ENCODE data around the gene TM2D3. TPM values are rescaled to one million over a fixed set of nuclear protein-coding genes. Genes with fewer than 3 reads are reported as not detected.
"Not testable (repeated sequence)": the region's sequence is repeated elsewhere in the genome, so short reads cannot be mapped to it uniquely, and the experiment has no call there.

The TM2D3 gene
- polyA plus RNA-seq, 6 donors from 2014 or later, result 32.5 to 90.4 (median 49.4) TPM

DNA sequence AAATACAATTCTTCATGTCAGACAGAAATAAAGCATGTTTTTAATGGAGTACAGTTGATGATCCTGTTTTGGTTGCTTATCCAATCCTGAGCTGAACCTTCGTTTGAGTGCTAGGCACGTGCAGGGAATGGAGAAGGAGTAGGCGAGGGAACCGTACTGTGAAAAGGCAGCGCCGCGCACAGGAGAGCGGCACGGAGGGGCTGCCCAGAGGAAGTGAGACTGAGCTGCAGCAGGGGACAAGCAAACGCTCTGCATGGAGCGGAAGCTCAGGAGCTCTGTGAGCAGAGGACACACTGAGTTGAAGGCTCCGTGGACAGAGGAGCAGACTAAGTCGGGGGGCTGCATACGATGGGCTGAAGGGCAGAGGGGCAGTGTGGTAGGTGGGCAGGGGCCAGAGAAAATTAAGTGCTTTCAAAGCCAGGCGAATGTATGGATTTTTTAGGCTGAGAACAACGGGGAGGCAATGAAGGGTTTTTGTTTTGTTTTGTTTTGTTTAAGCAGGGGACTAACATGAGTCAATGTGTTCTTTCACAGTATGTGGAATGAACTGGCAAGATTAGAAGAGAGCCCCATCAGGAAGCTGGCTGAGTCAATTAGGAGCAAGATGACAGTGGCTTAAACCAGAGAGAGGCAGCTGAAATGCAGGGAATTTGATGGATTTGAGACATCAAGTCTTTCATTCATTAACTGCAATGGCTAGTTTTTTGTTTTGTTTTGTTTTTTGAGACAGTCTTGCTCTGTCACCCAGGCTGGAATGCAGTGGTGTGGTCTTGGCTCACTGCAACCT is 23.8 kb upstream of the TM2D3 start:
- H3K27me3 Mint-ChIP-seq, result no peaks in the 10 kb centered on the region
- DNase-seq (no peak), ATAC-seq (ENCODE audit: low read depth in 2 of 2) (peak in 1 of 2 donors; percentile 45)
- H3K36me3 Mint-ChIP-seq, result peaks cover 40 to 58% of the 10 kb centered on the region in 2 donors
- H3K9me3 Mint-ChIP-seq, result no peaks in the 10 kb centered on the region
- H3K27ac Mint-ChIP-seq, result peak overlapping the region in 3 of 6 donors; percentile 25 to 81 (median 48)
- peak overlapping the region in 2 of 8 donors; percentile 4 to 52 for H3K4me3 Mint-ChIP-seq
- H3K4me1 Mint-ChIP-seq, result peaks cover 0 to 5% (median 0%) of the 10 kb centered on the region in 3 donors

DNA sequence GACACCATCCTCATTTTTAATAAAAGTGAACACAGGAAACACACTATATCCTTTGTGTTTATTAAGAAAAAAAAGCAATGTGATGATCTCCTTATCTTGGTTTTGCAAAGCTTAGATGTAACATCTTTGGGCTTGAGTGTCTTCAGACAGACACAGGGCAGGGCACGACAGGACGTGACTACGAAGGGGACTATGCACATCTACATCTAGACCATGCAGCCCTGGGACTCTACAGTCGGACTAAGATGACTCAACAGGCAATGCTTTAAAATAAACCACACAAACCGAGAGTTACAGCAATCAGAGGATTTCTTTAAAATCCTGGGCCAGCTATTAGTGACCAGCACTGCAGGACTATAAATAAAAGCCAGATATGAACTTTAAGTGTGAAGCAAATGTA is 22.8 kb upstream of the TM2D3 start:
- peaks cover 47 to 58% of the 10 kb centered on the region in 2 donors for H3K36me3 Mint-ChIP-seq
- H3K27ac Mint-ChIP-seq, result peak overlapping the region in 1 of 6 donors; percentile 27
- DNase-seq (no peak), ATAC-seq (ENCODE audit: low read depth in 2 of 2) (no peak)
- no peaks in the 10 kb centered on the region for H3K27me3 Mint-ChIP-seq
- H3K4me1 Mint-ChIP-seq, result peaks cover 0 to 5% (median 0%) of the 10 kb centered on the region in 3 donors
- H3K4me3 Mint-ChIP-seq, result no peak overlapping the region
- no peaks in the 10 kb centered on the region for H3K9me3 Mint-ChIP-seq

DNA sequence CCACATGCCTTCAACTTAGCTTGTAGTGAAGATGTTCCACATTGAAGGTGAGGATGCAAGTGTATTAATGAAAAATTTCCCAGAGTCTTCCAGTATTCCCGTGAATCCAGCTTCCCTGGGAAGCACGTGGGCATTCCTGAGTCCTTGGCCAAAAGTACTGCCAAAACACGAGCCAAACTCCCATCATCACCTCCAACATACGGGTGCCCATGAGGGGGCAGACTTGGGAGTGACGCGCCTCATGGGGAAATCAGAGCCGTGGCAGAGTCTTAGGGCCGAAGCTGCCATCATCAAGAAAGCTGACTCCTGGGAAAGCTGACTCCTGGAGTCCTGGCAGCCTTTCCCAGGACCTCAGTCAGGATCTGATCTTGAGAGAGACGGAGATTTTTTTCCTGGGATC is 20.1 kb upstream of the TM2D3 start:
- Mint-ChIP-seq H3K4me1 (peaks cover 0 to 5% (median 0%) of the 10 kb centered on the region in 3 donors), H3K9me3 (no peaks in the 10 kb centered on the region), H3K27ac (peak overlapping the region in 2 of 6 donors; percentile 3 to 59), H3K27me3 (no peaks in the 10 kb centered on the region), H3K36me3 (peaks cover 39 to 49% of the 10 kb centered on the region in 2 donors), H3K4me3 (no peak overlapping the region)
- DNase-seq (no peak), ATAC-seq (ENCODE audit: low read depth in 2 of 2) (no peak)

DNA sequence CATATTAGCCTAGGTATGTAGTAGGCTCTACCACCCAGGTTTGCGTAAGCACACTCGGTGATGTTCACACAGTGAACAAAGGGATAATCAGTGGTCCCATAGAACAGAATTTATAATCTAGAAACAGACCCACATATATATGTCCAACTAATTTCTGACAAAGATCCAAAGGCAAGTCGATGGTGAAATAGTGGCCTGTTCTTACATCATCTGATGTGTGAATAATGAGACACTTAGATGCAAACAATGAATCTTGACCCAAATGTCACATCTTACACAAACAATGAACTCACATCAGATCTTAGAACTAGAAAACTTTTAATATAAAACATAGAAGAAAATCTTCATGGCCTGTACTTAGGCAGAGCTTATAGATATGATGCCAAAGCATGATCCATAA is 17.6 kb upstream of the TM2D3 start:
- DNase-seq (no peak), ATAC-seq (ENCODE audit: low read depth in 2 of 2) (no peak)
- Mint-ChIP-seq H3K36me3 (peaks cover 27 to 48% of the 10 kb centered on the region in 2 donors), H3K27ac (no peak overlapping the region), H3K27me3 (no peaks in the 10 kb centered on the region), H3K9me3 (no peaks in the 10 kb centered on the region), H3K4me3 (no peak overlapping the region), H3K4me1 (no peaks in the 10 kb centered on the region)

DNA sequence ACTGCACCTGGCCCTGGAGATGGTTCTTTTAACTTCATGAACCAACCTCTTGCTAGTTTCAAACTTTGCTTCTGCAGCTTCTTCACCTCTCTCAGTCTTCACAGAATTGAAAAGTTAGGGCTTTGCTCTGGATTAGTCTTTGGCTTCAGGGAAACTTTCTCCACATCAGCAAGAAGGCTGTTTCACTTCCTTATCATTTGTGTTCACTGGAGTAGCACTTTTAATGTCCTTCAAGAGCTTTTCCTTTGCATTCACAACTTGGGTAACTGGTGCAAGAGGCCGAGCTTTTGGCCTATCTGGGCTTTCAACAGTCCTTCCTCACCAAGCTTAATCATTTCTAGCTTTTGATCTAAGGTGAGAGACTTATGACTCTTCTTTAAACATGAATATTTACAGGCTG is 15.7 kb upstream of the TM2D3 start:
- no peaks in the 10 kb centered on the region for H3K9me3 Mint-ChIP-seq
- peak overlapping the region in 2 of 6 donors; percentile 11 to 80 for H3K27ac Mint-ChIP-seq
- no peaks in the 10 kb centered on the region for H3K27me3 Mint-ChIP-seq
- H3K4me1 Mint-ChIP-seq, result peaks cover 0 to 3% (median 0%) of the 10 kb centered on the region in 3 donors
- no peak overlapping the region for H3K4me3 Mint-ChIP-seq
- DNase-seq (no peak), ATAC-seq (ENCODE audit: low read depth in 2 of 2) (no peak)
- H3K36me3 Mint-ChIP-seq, result peaks cover 12 to 37% of the 10 kb centered on the region in 2 donors

DNA sequence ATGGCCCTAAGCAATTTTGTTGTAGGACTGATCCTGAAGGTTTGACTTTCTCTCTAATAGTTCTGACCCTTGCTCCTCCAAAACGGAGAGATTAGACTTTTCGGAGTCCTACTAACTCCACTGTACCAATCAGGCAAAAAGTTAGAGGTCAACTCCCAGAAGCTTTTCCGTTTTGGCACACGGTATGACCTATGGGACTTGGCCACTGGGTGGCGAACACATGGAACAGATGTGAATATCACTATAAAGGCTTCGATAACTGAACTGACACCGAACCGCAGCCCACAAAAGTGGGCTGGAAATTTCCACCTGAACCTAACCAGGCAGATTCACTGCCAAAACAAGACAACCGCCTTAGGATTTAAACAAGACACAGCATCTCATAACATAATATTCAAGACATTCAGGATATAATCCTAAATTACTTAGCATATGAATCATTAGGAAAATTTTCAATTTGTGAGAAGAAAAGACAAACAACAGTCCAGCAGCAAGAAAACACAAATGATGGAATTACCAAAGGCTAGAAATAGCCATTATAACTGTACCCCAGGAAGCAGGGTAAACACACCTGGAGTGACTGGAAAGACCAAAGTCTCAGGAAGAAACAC is 12.2 kb upstream of the TM2D3 start:
- no peaks in the 10 kb centered on the region for H3K27me3 Mint-ChIP-seq
- DNase-seq, result no peak
- H3K36me3 Mint-ChIP-seq, result peaks cover 0 to 20% of the 10 kb centered on the region in 2 donors
- H3K4me1 Mint-ChIP-seq, result peaks cover 0 to 3% (median 0%) of the 10 kb centered on the region in 3 donors
- no peak overlapping the region for H3K4me3 Mint-ChIP-seq
- H3K27ac Mint-ChIP-seq, result no peak overlapping the region
- ATAC-seq (ENCODE audit: low read depth in 2 of 2), result no peak
- no peaks in the 10 kb centered on the region for H3K9me3 Mint-ChIP-seq

DNA sequence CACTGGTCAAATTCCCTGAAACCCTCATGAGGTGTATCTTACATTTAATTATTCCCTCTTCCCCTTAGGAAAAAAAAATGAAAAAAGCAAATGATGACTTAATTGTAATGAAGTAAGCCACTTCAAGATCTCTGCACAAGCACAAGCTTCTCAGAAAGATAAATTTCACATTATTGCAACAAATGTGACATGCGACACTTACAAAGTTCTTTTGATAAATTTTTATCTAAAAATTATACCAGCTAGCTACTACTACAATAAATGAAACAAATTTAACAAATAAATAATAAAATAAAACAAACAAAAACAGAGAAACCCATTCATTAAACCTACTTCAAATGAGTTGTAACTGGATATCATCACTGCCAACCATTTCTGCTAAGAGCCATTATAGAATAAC is 10.0 kb upstream of the TM2D3 start:
- Mint-ChIP-seq H3K4me3 (no peak overlapping the region), H3K27ac (no peak overlapping the region), H3K27me3 (no peaks in the 10 kb centered on the region), H3K4me1 (peaks cover 0 to 3% (median 0%) of the 10 kb centered on the region in 3 donors), H3K36me3 (peaks cover 0 to 16% of the 10 kb centered on the region in 2 donors), H3K9me3 (no peaks in the 10 kb centered on the region)
- DNase-seq, result no peak
- no peak for ATAC-seq (ENCODE audit: low read depth in 2 of 2)

DNA sequence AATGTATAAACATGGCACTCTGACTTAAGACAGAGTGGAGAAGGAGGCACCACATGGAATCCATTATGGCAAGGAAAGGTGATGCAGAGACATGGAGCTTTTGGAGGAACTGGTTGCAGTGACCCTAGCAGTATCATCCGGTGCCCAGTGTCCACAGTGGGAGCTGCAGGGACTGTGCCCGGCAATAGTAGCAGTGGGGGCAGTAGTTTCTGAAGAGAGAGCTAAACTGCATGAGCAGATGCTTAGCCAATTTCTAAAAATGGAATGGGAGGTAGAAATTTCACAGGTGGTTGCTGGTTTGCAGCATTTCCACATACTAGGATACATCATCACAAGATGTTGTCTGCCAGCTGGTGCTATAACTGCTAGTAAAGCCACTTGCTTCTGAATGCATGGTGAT is 7.8 kb upstream of the TM2D3 start:
- DNase-seq, result no peak
- ATAC-seq (ENCODE audit: low read depth in 2 of 2), result no peak
- H3K4me1 Mint-ChIP-seq, result peaks cover 0 to 3% (median 0%) of the 10 kb centered on the region in 3 donors
- no peaks in the 10 kb centered on the region for H3K27me3 Mint-ChIP-seq
- peaks cover 0 to 11% of the 10 kb centered on the region in 2 donors for H3K36me3 Mint-ChIP-seq
- H3K27ac Mint-ChIP-seq, result no peak overlapping the region
- H3K4me3 Mint-ChIP-seq, result no peak overlapping the region
- H3K9me3 Mint-ChIP-seq, result no peaks in the 10 kb centered on the region

DNA sequence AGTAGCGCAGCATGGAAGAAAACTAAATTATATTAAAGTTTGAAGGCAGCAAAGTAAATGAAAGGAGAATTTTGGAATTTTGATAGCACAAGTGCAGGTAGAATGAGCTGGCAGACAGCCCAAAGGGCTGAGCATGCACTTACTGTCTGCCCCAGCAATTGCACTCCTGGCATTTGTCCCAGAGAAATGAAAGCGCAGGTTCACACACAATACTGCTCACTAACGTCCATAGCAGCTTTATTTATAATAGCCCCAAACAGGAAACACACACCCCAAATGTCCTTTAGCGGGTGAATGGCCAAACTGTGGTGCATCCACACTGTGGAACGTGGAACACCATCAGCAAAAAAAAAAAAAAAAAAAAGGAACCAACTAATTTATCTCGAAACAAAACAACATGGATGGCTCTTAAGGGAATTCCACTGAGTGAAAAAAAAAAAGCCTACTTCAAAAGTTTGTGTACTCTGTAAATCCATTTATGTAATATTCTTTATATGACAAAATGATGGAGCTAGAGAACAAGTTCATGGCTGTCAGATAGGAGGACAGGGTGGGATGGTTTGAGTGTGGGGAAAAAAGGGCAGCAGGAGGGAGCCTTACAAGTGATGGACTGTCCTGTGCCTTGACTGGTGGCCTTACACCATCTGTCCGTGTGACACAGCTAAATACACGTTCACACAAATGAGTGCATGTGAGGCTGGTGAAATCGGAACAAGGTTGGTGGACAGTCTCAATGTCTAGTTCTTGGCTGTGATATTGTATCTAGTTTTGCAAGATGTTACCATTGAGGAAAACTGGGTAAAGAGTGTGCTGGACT is 6.0 kb upstream of the TM2D3 start:
- H3K27me3 Mint-ChIP-seq, result no peaks in the 10 kb centered on the region
- DNase-seq (no peak), ATAC-seq (ENCODE audit: low read depth in 2 of 2) (no peak)
- no peaks in the 10 kb centered on the region for H3K9me3 Mint-ChIP-seq
- H3K4me1 Mint-ChIP-seq, result peaks cover 0 to 10% (median 0%) of the 10 kb centered on the region in 3 donors
- peaks cover 0 to 4% of the 10 kb centered on the region in 2 donors for H3K36me3 Mint-ChIP-seq
- no peak overlapping the region for H3K4me3 Mint-ChIP-seq
- H3K27ac Mint-ChIP-seq, result peak overlapping the region in 2 of 6 donors; percentile 54 to 84

DNA sequence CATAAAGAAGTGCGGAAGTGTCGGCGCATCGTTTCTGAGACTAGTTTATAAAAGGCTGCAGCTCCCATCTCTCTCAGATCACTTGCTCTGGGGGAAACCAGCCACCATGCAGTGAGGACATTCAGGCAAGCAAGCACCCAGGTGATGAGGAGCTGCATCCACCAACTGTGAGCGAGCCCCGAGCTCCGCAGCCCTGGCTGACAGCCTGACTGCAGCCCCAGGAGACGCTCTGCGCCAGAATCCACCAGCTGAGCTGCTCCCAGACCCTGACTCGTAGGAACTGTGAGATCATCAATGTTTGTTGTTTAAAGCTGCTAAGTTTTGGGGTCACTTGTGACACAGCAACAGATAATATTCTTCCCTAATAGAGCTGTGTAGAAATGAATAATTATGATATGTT is 5.0 kb upstream of the TM2D3 start:
- Mint-ChIP-seq H3K4me1 (peaks cover 0 to 10% (median 0%) of the 10 kb centered on the region in 3 donors), H3K27me3 (no peaks in the 10 kb centered on the region), H3K27ac (peak overlapping the region in 1 of 6 donors; percentile 39), H3K36me3 (peaks cover 0 to 4% of the 10 kb centered on the region in 2 donors), H3K9me3 (no peaks in the 10 kb centered on the region), H3K4me3 (peak overlapping the region in 1 of 8 donors; percentile 21)
- DNase-seq (no peak), ATAC-seq (ENCODE audit: low read depth in 2 of 2) (no peak)

DNA sequence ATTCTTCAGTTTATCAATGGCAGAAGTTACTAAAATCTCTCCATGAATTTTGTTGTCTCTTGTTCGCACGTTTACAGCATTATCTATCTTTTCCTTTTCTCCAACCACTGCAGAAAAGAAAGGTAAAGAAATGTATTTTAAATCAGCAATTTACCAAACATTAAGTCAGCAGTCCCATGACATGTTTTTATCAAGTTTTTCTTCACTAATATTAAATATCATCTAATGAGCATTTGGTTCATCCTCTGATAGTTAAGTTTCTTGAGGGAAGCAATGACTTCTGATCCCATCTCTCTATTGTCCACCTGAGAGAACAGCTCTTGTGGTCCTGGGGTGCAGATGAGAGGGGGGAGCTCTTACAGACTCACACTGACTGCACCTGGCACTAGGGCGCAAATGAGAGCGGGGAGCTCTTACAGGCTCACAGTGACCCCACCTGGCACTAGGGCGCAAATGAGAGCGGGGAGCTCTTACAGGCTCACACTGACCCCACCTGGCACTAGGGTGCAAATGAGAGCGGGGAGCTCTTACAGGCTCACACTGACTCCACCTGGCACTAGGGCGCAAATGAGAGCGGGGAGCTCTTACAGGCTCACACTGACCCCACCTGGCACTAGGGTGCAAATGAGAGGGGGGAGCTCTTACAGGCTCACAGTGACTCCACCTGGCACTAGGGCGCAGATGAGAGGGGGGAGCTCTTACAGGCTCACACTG is 2.6 kb upstream of the TM2D3 start:
- Mint-ChIP-seq H3K4me1 (peaks cover 7 to 25% (median 7%) of the 10 kb centered on the region in 3 donors), H3K27ac (peak overlapping the region in 5 of 6 donors; percentile 31 to 69 (median 53)), H3K4me3 (peak overlapping the region in 6 of 8 donors; percentile 12 to 95 (median 36))
- not testable (repeated sequence) for H3K9me3 Mint-ChIP-seq; DNase-seq; H3K27me3 Mint-ChIP-seq; ATAC-seq (ENCODE audit: low read depth in 2 of 2); H3K36me3 Mint-ChIP-seq

DNA sequence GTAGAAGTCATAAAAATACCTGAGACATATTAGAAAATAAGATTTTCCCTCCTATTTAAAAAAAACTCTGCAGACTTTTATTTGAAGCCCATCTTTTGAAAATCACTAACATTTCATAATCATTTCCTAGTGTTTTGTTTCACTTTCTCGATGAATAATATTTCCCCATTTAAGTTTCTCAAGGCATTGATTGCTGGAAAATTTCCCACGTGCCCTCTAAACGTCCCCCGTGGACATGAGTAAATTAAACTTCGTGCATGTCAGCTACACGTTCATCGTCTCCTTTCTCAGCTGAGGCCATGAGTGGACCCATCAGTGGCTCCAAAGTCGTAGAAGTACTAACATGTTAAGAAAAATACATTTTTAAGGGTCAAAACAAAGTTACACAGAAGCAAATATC is 2.0 kb upstream of the TM2D3 start:
- Mint-ChIP-seq H3K9me3 (no peaks in the 10 kb centered on the region), H3K4me3 (peak overlapping the region in 5 of 8 donors; percentile 22 to 95 (median 37)), H3K36me3 (no peaks in the 10 kb centered on the region), H3K27me3 (no peaks in the 10 kb centered on the region), H3K27ac (peak overlapping the region in 4 of 6 donors; percentile 31 to 89 (median 50)), H3K4me1 (peaks cover 12 to 30% (median 12%) of the 10 kb centered on the region in 3 donors)
- ATAC-seq (ENCODE audit: low read depth in 2 of 2) (no peak), DNase-seq (no peak)
